ENCODE measurements around the gene PCYT2. TPM values are rescaled to one million over a fixed set of nuclear protein-coding genes. Genes with fewer than 3 reads are reported as not detected.

Gene PCYT2
- total and polyA plus RNA-seq, 9 of the 15 experiments (the other 6 are each of a cell fraction or from before 2014, with no cell fraction given): 0.92 to 134 (median 82.5) TPM

GRCh38 chr17:81904600-81905423 is 6.4 kb downstream of the PCYT2 start:
- no peak overlapping the region for H3K4me3 ChIP-seq
- H3K36me3 ChIP-seq (ENCODE audit: control insufficient read depth, insufficient read depth, low read length): peaks cover 74% of the 10 kb centered on the region; the same call in 2 of the 3 replicates
- no peak overlapping the region for H2AFZ ChIP-seq (ENCODE audit: low read depth, low read length)
- no peak for FAIRE-seq
- H3K27ac ChIP-seq (ENCODE audit: extremely low read depth, low read depth, low read length): no peak overlapping the region
- H3K27me3 ChIP-seq (ENCODE audit: control insufficient read depth in 2 of 2, insufficient read depth in 2 of 2, low read length in 2 of 2): no peaks in the 10 kb centered on the region
- no peaks in the 10 kb centered on the region; the same call in 1 of the 2 replicates for H4K20me1 ChIP-seq (replicated peaks; ENCODE audit: control insufficient read depth, insufficient read depth, low read length)
- H3K4me2 ChIP-seq (ENCODE audit: insufficient read depth, low read length): no peak overlapping the region
- intact Hi-C loops (cut with micrococcal nuclease) (no loop called here), in situ Hi-C loops (cut with MboI) (no loop called here)
- ChIA-PET POLR2A (interaction anchor here (0.6 to 1.2 kb wide), 5 partner anchors 12 to 1626 kb away, joined by 3 to 6 read pairs (median 3); no protein-coding TSS in a partner anchor), CTCF (ENCODE audit: low intra/inter-chr PET ratio) (no interaction called here)
- no peaks in the 10 kb centered on the region for H3K9me3 ChIP-seq (replicated peaks; ENCODE audit: control insufficient read depth, insufficient read depth, low read depth, low read length)
- peaks cover 3% of the 10 kb centered on the region for H3K9me1 ChIP-seq (ENCODE audit: control insufficient read depth, insufficient read depth, low read length)
- 0 out of 4 replicates have a peak overlapping the region, but pooled peaks of 1 of the 2 experiments have one; percentile 4 for H3K9ac ChIP-seq (ENCODE audit: insufficient read depth in 1 of 2, low read depth in 2 of 2, low read length in 2 of 2)
- no peak for ATAC-seq
- DNase-seq (ENCODE audit: extremely low read depth in 1 of 4, low spot score in 3 of 4): no peak
- TSS peak; percentile 38 for BruUV-seq (replicated peaks)
- 92% methylated on average over 25 of the region's 28 CpGs for WGBS (ENCODE audit: insufficient coverage, low coverage, missing lambda C conversion rate)
- H3K79me2 ChIP-seq (ENCODE audit: control insufficient read depth, insufficient read depth, low read length): peaks cover 9% of the 10 kb centered on the region
- H3K4me1 ChIP-seq (replicated peaks in 1 of 2; ENCODE audit: control insufficient read depth in 2 of 2, insufficient read depth in 2 of 2, low read length in 2 of 2): peaks cover 16 to 94% of the 10 kb centered on the region in 2 experiments
- no peak for TF ChIP-seq DNMT1 (IDR thresholded peaks at IDR 0.05)
- TF ChIP-seq CREM (IDR thresholded peaks at IDR 0.05; ENCODE audit: low read depth): no peak
- TF ChIP-seq POLR2G (IDR thresholded peaks at IDR 0.05; ENCODE audit: low read depth, low read length): peak; percentile 50; the same call in 1 of the 2 replicates
- TF ChIP-seq ZBTB1 (CRISPR knock-in tag; IDR thresholded peaks at IDR 0.05; ENCODE audit: borderline replicate concordance, low read depth): no peak
- no peak for TF ChIP-seq ZNF395 (CRISPR knock-in tag; IDR thresholded peaks at IDR 0.05)
- TF ChIP-seq ZBTB33 (CRISPR knock-in tag; IDR thresholded peaks at IDR 0.05): peak; percentile 82
- no peak for TF ChIP-seq NFE2L1 (tag; IDR thresholded peaks at IDR 0.05; ENCODE audit: borderline replicate concordance, low read depth)
- no peak for TF ChIP-seq CBX1 (IDR thresholded peaks at IDR 0.05; ENCODE audit: low read depth)
- TF ChIP-seq NUFIP1 (IDR thresholded peaks at IDR 0.05; ENCODE audit: partially characterized antibody): no peak
- TF ChIP-seq RFX7 (CRISPR knock-in tag; IDR thresholded peaks at IDR 0.05): no peak
- TF ChIP-seq RERE (CRISPR knock-in tag; IDR thresholded peaks at IDR 0.05; ENCODE audit: borderline replicate concordance): no peak
- no peak for TF ChIP-seq MED1 (CRISPR knock-in tag; IDR thresholded peaks at IDR 0.05; ENCODE audit: borderline replicate concordance)
- TF ChIP-seq KHSRP (IDR thresholded peaks at IDR 0.05): no peak
